H1 (cell line): ENCODE results near the gene CSAD. TPM values are rescaled to one million over a fixed set of nuclear protein-coding genes. Genes with fewer than 3 reads are reported as not detected.

Experiments
- CHD1 ChIP-seq: IDR thresholded peaks from 2 replicates; pipeline ENCODE4 v1.6.1; 2012; ENCODE audit warnings: low read depth, low read length, improper control_type of control experiment
- KDM1A ChIP-seq: fragments of 200-600, 300-600 bp; sonication (generic); IDR thresholded peaks from 2 replicates; pipeline ENCODE4 v1.7.1; 2016; ENCODE audit warnings: mild to moderate bottlenecking, low read length, borderline replicate concordance
- RAD21 ChIP-seq, 2 experiments: IDR thresholded peaks in 1 of 2; conservative IDR thresholded peaks in 1 of 2; 2 replicates each; pipeline ENCODE4 v1.6.1; 2011; ENCODE audit warnings: low read depth in 2 of 2, low read length in 2 of 2, improper control_type of control experiment in 1 of 2, inconsistent platforms in 1 of 2, mild to moderate bottlenecking in 1 of 2, moderate library complexity in 1 of 2
- SIX5 ChIP-seq: IDR thresholded peaks from 2 replicates; pipeline ENCODE4 v1.6.1; 2011; ENCODE audit warnings: mild to moderate bottlenecking, low read depth, low read length
- polyA plus RNA-seq, 7 experiments: library from polyadenylated mRNA; depleted of rRNA in 3 of 7; stranded (reverse) in 5 of 7; unstranded in 2 of 7; fragments of >200 nt in 5 of 7; fragments of 200-250 nt in 2 of 7; gene quantifications; 1 replicate in 5 of 7; 2 replicates in 1 of 7; 4 replicates in 1 of 7; pipeline versions ENCODE4 v1.2.1 to v1.2.3, GENCODE V29; 2011 to 2013; ENCODE audit warnings: missing spikeins in 2 of 7, mixed read lengths in 2 of 7
- total RNA-seq: library from RNA; stranded (reverse); fragmentation: NEBNext Ultra II Directional; extraction: Animal tissue kit (Norgen Biotek cat#: 25700); gene quantifications from 2 replicates; pipeline ENCODE4 v1.2.1, GENCODE V29; 2021

CSAD gene
- total and polyA plus RNA-seq, 2 of the 8 experiments (the other 6 are each of a cell fraction or from before 2014, with no cell fraction given), result 8.8 to 11.3 TPM

DNA sequence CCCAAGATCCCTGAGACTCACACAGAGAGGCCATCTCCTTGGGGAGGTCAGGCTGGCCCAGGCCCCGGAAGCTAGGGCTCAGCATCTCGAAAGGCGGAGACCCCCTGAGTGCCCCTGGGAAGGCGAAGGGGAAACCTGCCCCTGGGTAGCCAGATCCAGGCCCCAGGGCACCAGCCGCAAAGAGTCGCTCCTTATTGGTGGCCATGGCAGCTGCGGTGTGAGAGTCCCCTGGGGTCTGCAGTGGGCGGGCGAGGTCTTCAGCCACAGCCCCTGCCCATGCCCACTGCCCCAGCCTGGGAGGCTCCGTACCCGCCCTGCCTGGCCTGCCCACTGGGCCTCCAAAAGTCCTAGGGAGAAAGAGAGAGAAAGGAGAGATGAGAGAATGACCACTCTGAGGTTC is 46.6 kb upstream of the CSAD start (continued):
- TF ChIP-seq KDM1A (no peak), RAD21 (IDR thresholded peaks at IDR 0.05 in 1 of 2, conservative IDR thresholded peaks at IDR 0.05 in 1 of 2; ENCODE audit: low read depth in 2 of 2, low read length in 2 of 2) (no peak), SIX5 (no peak), CHD1 (no peak)
